Fibroblast of the aortic adventitia (primary cell): ENCODE measurements around the gene CCDC120. TPM values are rescaled to one million over a fixed set of nuclear protein-coding genes. Genes with fewer than 3 reads are reported as not detected.

Source experiments
- DNase-seq: peaks from one replicate; pipeline ENCODE4 v3.0.0-alpha.2; 2010; ENCODE audit warnings: low read depth
- H3K4me3 ChIP-seq: 2 replicates; pipeline ENCODE4 v1.5.1; 2011; ENCODE audit warnings: low read depth, mild to moderate bottlenecking, control low read depth, low read length, moderate library complexity
- total RNA-seq: library from RNA; depleted of rRNA; stranded (reverse); fragments of >200 nt; gene quantifications from 2 replicates; pipeline ENCODE4 v1.2.3, GENCODE V29; 2012; ENCODE audit warnings: low replicate concordance
- TF ChIP-seq, protein P1 (sequence below): IDR thresholded peaks from 2 replicates; pipeline ENCODE4 v1.5.1; 2011; ENCODE audit warnings: mild to moderate bottlenecking, low read length, control low read depth, inconsistent platforms; ENCODE audit not compliant: insufficient read depth

The CCDC120 gene
- total RNA-seq, 1 donor, result 0.90 TPM

GRCh38 chrX:49100704-49101628, 42.2 kb downstream of the CCDC120 start:
- DNase-seq, result peak; percentile 89
- peak overlapping the region; percentile 83 for H3K4me3 ChIP-seq
- TF ChIP-seq, protein P1, sequence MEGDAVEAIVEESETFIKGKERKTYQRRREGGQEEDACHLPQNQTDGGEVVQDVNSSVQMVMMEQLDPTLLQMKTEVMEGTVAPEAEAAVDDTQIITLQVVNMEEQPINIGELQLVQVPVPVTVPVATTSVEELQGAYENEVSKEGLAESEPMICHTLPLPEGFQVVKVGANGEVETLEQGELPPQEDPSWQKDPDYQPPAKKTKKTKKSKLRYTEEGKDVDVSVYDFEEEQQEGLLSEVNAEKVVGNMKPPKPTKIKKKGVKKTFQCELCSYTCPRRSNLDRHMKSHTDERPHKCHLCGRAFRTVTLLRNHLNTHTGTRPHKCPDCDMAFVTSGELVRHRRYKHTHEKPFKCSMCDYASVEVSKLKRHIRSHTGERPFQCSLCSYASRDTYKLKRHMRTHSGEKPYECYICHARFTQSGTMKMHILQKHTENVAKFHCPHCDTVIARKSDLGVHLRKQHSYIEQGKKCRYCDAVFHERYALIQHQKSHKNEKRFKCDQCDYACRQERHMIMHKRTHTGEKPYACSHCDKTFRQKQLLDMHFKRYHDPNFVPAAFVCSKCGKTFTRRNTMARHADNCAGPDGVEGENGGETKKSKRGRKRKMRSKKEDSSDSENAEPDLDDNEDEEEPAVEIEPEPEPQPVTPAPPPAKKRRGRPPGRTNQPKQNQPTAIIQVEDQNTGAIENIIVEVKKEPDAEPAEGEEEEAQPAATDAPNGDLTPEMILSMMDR, result no peak

DNA sequence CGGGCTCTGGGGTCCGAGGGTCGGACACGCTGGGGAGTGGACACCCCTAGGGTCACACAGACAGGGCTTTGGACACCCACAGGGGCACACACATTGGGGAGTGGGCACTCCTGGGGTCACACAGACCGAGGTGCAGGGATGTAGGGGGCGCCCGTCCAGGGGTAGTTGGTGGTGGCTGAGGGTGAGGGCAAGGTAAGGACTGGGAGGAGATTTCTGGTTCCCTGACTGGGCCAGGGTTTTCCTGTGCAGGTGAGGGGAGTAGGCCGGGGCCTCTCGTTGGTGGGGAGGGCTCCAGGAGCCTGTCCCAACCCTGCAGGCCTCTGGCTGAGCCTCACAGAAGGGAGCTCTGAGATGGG, 42.8 kb downstream of the CCDC120 start:
- H3K4me3 ChIP-seq, result peak overlapping the region; percentile 62
- TF ChIP-seq, protein P1, result no peak
- DNase-seq, result no peak

GRCh38 chrX:49102190-49102589, 43.4 kb downstream of the CCDC120 start:
- DNase-seq, result no peak
- H3K4me3 ChIP-seq, result no peak overlapping the region
- TF ChIP-seq, protein P1, result no peak

DNA sequence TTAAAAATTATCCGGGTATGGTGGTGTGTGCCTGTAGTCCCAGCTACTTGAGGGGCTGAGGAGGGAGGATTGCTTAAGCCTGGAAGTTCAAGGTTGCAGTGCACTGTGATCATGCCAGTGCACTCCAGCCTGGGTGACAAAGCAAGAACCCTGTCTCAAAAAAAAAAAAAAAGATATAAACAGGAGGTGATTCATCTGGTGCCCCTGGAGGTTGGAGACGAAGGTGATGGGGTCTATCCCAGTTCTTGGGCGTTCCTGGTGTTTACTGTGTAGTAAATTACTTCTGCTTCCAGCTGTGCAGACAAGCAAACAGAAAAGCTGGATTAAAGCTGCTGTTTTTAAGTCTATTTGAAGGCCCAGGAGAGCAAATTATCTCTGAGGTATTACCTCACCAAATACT, 44.8 kb downstream of the CCDC120 start:
- DNase-seq, result no peak
- H3K4me3 ChIP-seq, result no peak overlapping the region
- TF ChIP-seq, protein P1, result no peak

DNA sequence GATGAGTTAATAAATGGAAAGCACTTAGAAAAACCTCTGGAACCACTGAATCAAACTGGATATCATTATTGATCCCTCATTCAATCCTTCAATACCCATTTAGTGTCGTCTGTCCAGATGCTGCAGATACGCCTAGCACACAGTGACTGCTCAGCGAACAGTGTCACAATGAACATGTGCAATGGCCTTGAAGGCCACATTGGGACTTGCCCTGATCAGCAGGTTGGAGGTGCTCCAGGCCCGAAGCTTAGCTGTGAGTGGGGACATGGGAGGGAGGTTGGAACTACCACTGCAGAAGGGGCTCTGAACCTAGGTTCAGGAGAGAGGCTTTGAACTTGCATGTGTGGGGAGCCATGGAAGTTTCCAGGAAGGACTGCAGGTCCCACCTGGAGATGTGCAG, 47.5 kb downstream of the CCDC120 start:
- H3K4me3 ChIP-seq, result no peak overlapping the region
- DNase-seq, result no peak
- TF ChIP-seq, protein P1, result no peak

DNA sequence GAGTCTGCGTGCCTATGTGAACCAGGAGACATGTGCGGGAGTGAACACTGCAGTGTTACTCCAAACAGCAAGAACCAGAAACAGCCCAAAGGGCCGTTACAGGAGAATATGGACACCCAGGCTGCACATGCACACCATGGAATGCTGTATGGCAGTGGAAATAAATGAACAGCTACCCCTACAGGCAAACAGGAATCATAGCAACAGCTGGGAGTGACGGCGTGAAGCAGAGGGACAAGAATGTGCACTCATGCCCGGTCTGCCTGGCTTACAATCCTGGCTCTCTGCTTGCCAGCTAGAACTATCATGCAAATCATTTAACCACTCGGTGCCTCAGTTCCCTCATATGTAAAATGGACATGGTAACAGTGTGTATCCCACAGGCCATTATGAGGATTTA, 48.1 kb downstream of the CCDC120 start:
- H3K4me3 ChIP-seq, result no peak overlapping the region
- TF ChIP-seq, protein P1, result peak; percentile 56
- peak; percentile 56 for DNase-seq
